ENCODE measurements around the gene WNT7B.

- no peak for TF ChIP-seq POLR2A (IDR thresholded peaks at IDR 0.05)
- no peak for TF ChIP-seq CTCF (IDR thresholded peaks at IDR 0.05)
- no peak for TF ChIP-seq POLR2AphosphoS5 (IDR thresholded peaks at IDR 0.05)
Observed at GRCh38 chr22:45919504-45920286, 57.3 kb downstream of the WNT7B start.

Measured in transverse colon (tissue), 4 donors.